CD4-positive, CD25-positive, alpha-beta regulatory T cell (primary cell): ENCODE data around the gene TRAF5. TPM values are rescaled to one million over a fixed set of nuclear protein-coding genes. Genes with fewer than 3 reads are reported as not detected.
A peak's percentile ranks its signal among the peaks of the same experiment; 100 is the strongest.
"Not testable (repeated sequence)": the region's sequence is repeated elsewhere in the genome, so short reads cannot be mapped to it uniquely, and the experiment has no call there.

Source experiments
- ATAC-seq, 2 donors: fragments of 150-1000 bp; cut with Tn5 transposase; one replicate each; pipeline ENCODE4 v1.10.0; 2021; ENCODE audit warnings: low read depth in 2 of 2, moderate number of reproducible peaks in 2 of 2, moderate library complexity in 1 of 2
- DNase-seq, 3 donors: peaks; one replicate each; pipeline versions ENCODE4 v3.0.0 to v3.0.0-alpha.2; 2012 to 2022; ENCODE audit warnings: mixed read lengths in 1 of 3
- H3K27ac ChIP-seq: one replicate; pipeline ENCODE4 v1.7.0; 2013; ENCODE audit warnings: mild to moderate bottlenecking, low read length; ENCODE audit not compliant: insufficient read depth, poor library complexity, severe bottlenecking
- H3K27me3 ChIP-seq: one replicate; pipeline ENCODE4 v1.7.0; 2013; ENCODE audit warnings: low read length; ENCODE audit not compliant: control insufficient read depth, insufficient read depth
- H3K36me3 ChIP-seq: one replicate; pipeline ENCODE4 v1.7.0; 2013; ENCODE audit warnings: mild to moderate bottlenecking, low read length, moderate library complexity; ENCODE audit not compliant: control insufficient read depth, insufficient read depth
- H3K4me1 ChIP-seq: 2 replicates; pipeline ENCODE4 v1.7.0; 2013; ENCODE audit warnings: mild to moderate bottlenecking, low read length; ENCODE audit not compliant: insufficient read depth, control insufficient read depth, poor library complexity, severe bottlenecking
- H3K4me3 ChIP-seq: one replicate; pipeline ENCODE4 v1.7.0; 2013; ENCODE audit warnings: low read depth, mild to moderate bottlenecking, low read length, moderate library complexity
- H3K9me3 ChIP-seq, 2 experiments: 1 replicate in 1 of 2; 2 replicates in 1 of 2; pipeline ENCODE4 v1.7.0; 2013; ENCODE audit warnings: low read length in 2 of 2, mild to moderate bottlenecking in 1 of 2, moderate library complexity in 1 of 2; ENCODE audit not compliant: control insufficient read depth in 2 of 2
- H3K27ac Mint-ChIP-seq, 3 donors: one replicate each; pipeline ENCODE4 v1.8.0; 2020 to 2022; ENCODE audit warnings: mild to moderate bottlenecking in 3 of 3, mixed read lengths in 3 of 3, moderate library complexity in 2 of 3
- H3K27me3 Mint-ChIP-seq: one replicate; pipeline ENCODE4 v1.8.0; 2022; ENCODE audit warnings: mild to moderate bottlenecking, mixed read lengths
- H3K36me3 Mint-ChIP-seq: one replicate; pipeline ENCODE4 v1.8.0; 2020; ENCODE audit warnings: mixed read lengths
- H3K4me1 Mint-ChIP-seq, 4 donors: one replicate each; pipeline ENCODE4 v1.8.0; 2020 to 2022; ENCODE audit warnings: mixed read lengths in 4 of 4, mild to moderate bottlenecking in 1 of 4
- H3K4me3 Mint-ChIP-seq, 4 donors: one replicate each; pipeline ENCODE4 v1.8.0; 2020 to 2022; ENCODE audit warnings: mild to moderate bottlenecking in 4 of 4, mixed read lengths in 4 of 4, moderate library complexity in 3 of 4
- H3K9me3 Mint-ChIP-seq, 7 donors: one replicate each; pipeline ENCODE4 v1.8.0; 2020 to 2022; ENCODE audit warnings: mixed read lengths in 7 of 7, mild to moderate bottlenecking in 3 of 7, moderate library complexity in 2 of 7
- polyA plus RNA-seq, 4 donors: library from polyadenylated mRNA; unstranded; fragments of 300-500 nt; fragmentation: Illumina TruSeq; gene quantifications; one replicate each; pipeline ENCODE4 v1.2.3, GENCODE V29; 2021
- total RNA-seq: library from RNA; stranded (reverse); gene quantifications from one replicate; pipeline ENCODE4 v1.2.3, GENCODE V29; 2022

Gene TRAF5
- total and polyA plus RNA-seq, 5 donors from 2014 or later: 34.4 to 58.3 (median 39.5) TPM

- not testable (repeated sequence) for H3K36me3 ChIP-seq, DNase-seq, H3K27ac ChIP-seq, H3K9me3 ChIP-seq, H3K4me1 ChIP-seq, H3K4me3 ChIP-seq, H3K27me3 Mint-ChIP-seq, H3K27ac Mint-ChIP-seq, H3K27me3 ChIP-seq, H3K4me1 Mint-ChIP-seq, H3K4me3 Mint-ChIP-seq, ATAC-seq
- Mint-ChIP-seq H3K36me3 (peaks cover 38% of the 10 kb centered on the region), H3K9me3 (peaks cover 3 to 30% (median 7%) of the 10 kb centered on the region in 7 donors)
These were observed 75.1 kb downstream of the TRAF5 start for GRCh38 chr1:211401751-211402150.

GRCh38 chr1:211406086-211406485 is 79.5 kb downstream of the TRAF5 start:
- not testable (repeated sequence) for DNase-seq, H3K4me3 ChIP-seq, H3K36me3 ChIP-seq, H3K4me3 Mint-ChIP-seq, H3K27me3 ChIP-seq, H3K27ac ChIP-seq, ATAC-seq, H3K9me3 ChIP-seq, H3K4me1 ChIP-seq, H3K27me3 Mint-ChIP-seq, H3K27ac Mint-ChIP-seq
- Mint-ChIP-seq H3K9me3 (peaks cover 3 to 43% (median 13%) of the 10 kb centered on the region in 7 donors), H3K36me3 (peaks cover 37% of the 10 kb centered on the region), H3K4me1 (peaks cover 11 to 23% (median 17%) of the 10 kb centered on the region in 4 donors)

DNA sequence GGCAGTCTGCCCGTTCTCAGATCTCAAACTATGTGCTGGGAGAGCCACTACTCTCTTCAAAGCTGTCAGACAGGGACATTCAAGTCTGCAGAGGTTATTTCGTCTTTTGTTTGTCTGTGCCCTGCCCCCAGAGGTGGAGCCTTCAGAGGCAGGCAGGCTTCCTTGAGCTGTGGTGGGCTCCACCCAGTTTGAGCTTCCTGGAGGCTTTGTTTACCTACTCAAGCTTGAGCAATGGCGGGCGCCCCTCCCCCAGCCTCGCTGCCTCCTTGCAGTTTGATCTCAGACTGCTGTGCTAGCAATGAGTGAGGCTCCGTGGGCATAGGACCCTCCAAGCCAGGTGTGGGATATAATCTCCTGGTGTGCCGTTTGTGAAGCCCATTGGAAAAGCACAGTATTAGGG is 81.1 kb downstream of the TRAF5 start:
- Mint-ChIP-seq H3K36me3 (peaks cover 32% of the 10 kb centered on the region), H3K4me3 (peak overlapping the region in 2 of 4 donors; percentile 24 to 29), H3K4me1 (peaks cover 10 to 23% (median 13%) of the 10 kb centered on the region in 4 donors), H3K9me3 (peaks cover 4 to 36% (median 13%) of the 10 kb centered on the region in 7 donors)
- not testable (repeated sequence) for H3K27me3 Mint-ChIP-seq, H3K27ac ChIP-seq, ATAC-seq, H3K4me3 ChIP-seq, H3K9me3 ChIP-seq, H3K36me3 ChIP-seq, H3K27ac Mint-ChIP-seq, H3K4me1 ChIP-seq, H3K27me3 ChIP-seq
- peak in 2 of 3 donors; percentile 49 to 71 for DNase-seq

DNA sequence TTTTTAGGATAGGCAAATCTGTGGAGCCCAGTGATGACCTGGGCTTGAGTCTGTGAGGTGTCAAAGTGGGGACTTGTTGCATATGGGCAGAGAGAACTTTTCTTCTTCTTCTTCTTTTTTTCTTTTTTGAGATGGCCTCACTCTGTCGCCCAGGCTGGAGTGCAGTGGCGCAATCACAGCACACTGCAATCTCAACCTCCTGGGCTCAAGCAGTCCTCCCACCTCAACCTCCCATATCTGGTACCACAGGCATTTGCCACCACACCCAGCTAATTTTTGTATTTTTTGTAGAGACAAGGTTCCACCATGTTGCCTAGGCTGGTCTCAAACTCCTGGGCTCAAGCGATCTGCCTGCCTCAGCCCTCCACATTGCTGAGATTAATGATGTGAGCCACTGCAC is 85.0 kb downstream of the TRAF5 start:
- Histone ChIP-seq H3K4me1 (peaks cover 6% of the 10 kb centered on the region), H3K36me3 (no peaks in the 10 kb centered on the region), H3K9me3 (no peaks in the 10 kb centered on the region), H3K27me3 (no peaks in the 10 kb centered on the region), H3K27ac (no peak overlapping the region), H3K4me3 (no peak overlapping the region)
- H3K9me3 Mint-ChIP-seq: peaks cover 2 to 23% (median 8%) of the 10 kb centered on the region in 7 donors
- no peaks in the 10 kb centered on the region for H3K27me3 Mint-ChIP-seq
- peaks cover 20% of the 10 kb centered on the region for H3K36me3 Mint-ChIP-seq
- H3K4me1 Mint-ChIP-seq: peaks cover 10 to 33% (median 20%) of the 10 kb centered on the region in 4 donors
- no peak overlapping the region for H3K27ac Mint-ChIP-seq
- H3K4me3 Mint-ChIP-seq: no peak overlapping the region
- no peak for DNase-seq
- no peak for ATAC-seq

GRCh38 chr1:211415700-211416099 is 89.1 kb downstream of the TRAF5 start:
- H3K4me1 Mint-ChIP-seq: peaks cover 7 to 27% (median 16%) of the 10 kb centered on the region in 4 donors
- Histone ChIP-seq H3K36me3 (no peaks in the 10 kb centered on the region), H3K4me3 (no peak overlapping the region), H3K9me3 (no peaks in the 10 kb centered on the region), H3K27me3 (no peaks in the 10 kb centered on the region), H3K4me1 (peaks cover 4% of the 10 kb centered on the region), H3K27ac (no peak overlapping the region)
- H3K36me3 Mint-ChIP-seq: peaks cover 7% of the 10 kb centered on the region
- H3K27me3 Mint-ChIP-seq: no peaks in the 10 kb centered on the region
- H3K4me3 Mint-ChIP-seq: peak overlapping the region; percentile 69 to 86 (median 76)
- DNase-seq (no peak), ATAC-seq (no peak)
- peaks cover 0 to 8% (median 0%) of the 10 kb centered on the region in 7 donors for H3K9me3 Mint-ChIP-seq
- peak overlapping the region in 2 of 3 donors; percentile 38 to 78 for H3K27ac Mint-ChIP-seq

DNA sequence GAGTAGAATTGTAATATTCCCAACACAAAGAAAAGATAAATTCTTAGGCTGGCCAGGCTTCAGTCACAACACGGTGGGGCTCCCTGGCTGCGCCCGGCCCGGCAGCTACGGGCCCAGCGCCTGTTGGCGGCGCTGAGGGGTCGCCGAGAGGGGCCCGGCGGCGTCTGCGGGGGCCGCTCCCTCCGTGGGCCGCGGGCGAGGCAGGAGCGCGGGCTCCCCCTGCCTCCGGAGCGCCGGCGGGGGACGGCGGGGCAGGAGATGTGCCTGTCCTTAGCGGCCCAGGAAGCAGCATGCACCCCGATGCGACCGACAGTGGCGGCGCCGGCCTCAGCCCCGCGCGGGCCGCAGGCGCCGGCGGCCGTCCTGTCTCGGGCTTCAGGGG is 89.6 kb downstream of the TRAF5 start:
- not testable (repeated sequence) for H3K9me3 Mint-ChIP-seq, H3K27me3 Mint-ChIP-seq, H3K36me3 Mint-ChIP-seq, H3K27ac ChIP-seq, H3K4me1 ChIP-seq, H3K27me3 ChIP-seq, H3K36me3 ChIP-seq, H3K4me3 ChIP-seq, H3K9me3 ChIP-seq
- DNase-seq (peak in 2 of 3 donors; percentile 11 to 24), ATAC-seq (peak; percentile 58 to 63)
- Mint-ChIP-seq H3K27ac (peak overlapping the region; percentile 38 to 88 (median 78)), H3K4me3 (peak overlapping the region; percentile 69 to 86 (median 76)), H3K4me1 (peaks cover 7 to 27% (median 16%) of the 10 kb centered on the region in 4 donors)

- H3K36me3 ChIP-seq, H3K36me3 Mint-ChIP-seq, H3K9me3 Mint-ChIP-seq, H3K27ac ChIP-seq, H3K9me3 ChIP-seq, H3K27me3 Mint-ChIP-seq, H3K27me3 ChIP-seq, H3K4me1 ChIP-seq: not testable (repeated sequence)
- H3K4me3 ChIP-seq: peak overlapping the region; percentile 64
- peak in 2 of 3 donors; percentile 24 to 29 for DNase-seq
- Mint-ChIP-seq H3K27ac (peak overlapping the region in 2 of 3 donors; percentile 70 to 76), H3K4me1 (peaks cover 7 to 27% (median 16%) of the 10 kb centered on the region in 4 donors), H3K4me3 (peak overlapping the region; percentile 76 to 90 (median 82))
- ATAC-seq: peak; percentile 49 to 57
These were observed 90.1 kb downstream of the TRAF5 start for GRCh38 chr1:211416628-211417323.

DNA sequence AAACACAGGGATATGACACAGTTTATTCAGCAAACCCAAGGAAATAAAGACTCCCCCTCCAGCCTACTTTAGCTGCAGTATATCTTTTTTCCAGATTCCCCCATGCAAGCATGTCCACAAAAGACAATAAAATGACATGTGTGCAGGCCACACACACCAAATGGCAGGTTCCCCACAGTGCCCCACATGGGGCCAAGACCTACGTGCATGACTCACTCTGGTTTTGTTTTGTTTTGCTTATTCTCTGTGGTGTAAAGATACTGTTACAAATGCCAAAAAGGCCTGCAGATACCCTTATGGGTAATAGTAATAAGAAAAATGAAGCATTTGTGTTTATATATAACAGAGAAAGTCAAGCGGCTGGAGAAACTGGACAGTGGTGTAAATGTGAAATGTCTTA is 93.8 kb downstream of the TRAF5 start:
- Mint-ChIP-seq H3K4me1 (peaks cover 7 to 23% (median 15%) of the 10 kb centered on the region in 4 donors), H3K4me3 (no peak overlapping the region), H3K36me3 (no peaks in the 10 kb centered on the region), H3K27me3 (no peaks in the 10 kb centered on the region), H3K27ac (no peak overlapping the region), H3K9me3 (no peaks in the 10 kb centered on the region)
- Histone ChIP-seq H3K36me3 (no peaks in the 10 kb centered on the region), H3K27ac (no peak overlapping the region), H3K4me3 (no peak overlapping the region), H3K27me3 (no peaks in the 10 kb centered on the region), H3K9me3 (no peaks in the 10 kb centered on the region), H3K4me1 (peaks cover 4% of the 10 kb centered on the region)
- DNase-seq (peak in 1 of 3 donors; percentile 6), ATAC-seq (no peak)
